Adrenal gland (tissue), 12 donors: ENCODE measurements around the gene PTGES2. TPM values are rescaled to one million over a fixed set of nuclear protein-coding genes. Genes with fewer than 3 reads are reported as not detected.

Experiments used
- DNase-seq, 7 donors: peaks; one replicate each; pipeline ENCODE4 v3.0.0-alpha.2; 2019 to 2020
- H3K27ac ChIP-seq, 5 donors: fragments of 200-600 bp; sonication (generic) in 4 of 5; 1 replicate in 3 of 5; 2 replicates in 2 of 5; pipeline versions ENCODE4 v1.5.1 to v1.8.0; 2016 to 2020; ENCODE audit warnings: mild to moderate bottlenecking in 1 of 5
- H3K27me3 ChIP-seq: fragments of 200-600 bp; 2 replicates; pipeline ENCODE4 v1.8.0; 2021
- H3K36me3 ChIP-seq, 2 donors: fragments of 200-600 bp; replicated peaks in 1 of 2; 1 replicate in 1 of 2; 2 replicates in 1 of 2; pipeline versions ENCODE4 v1.5.1 to v1.8.0; 2018 to 2022
- H3K4me1 ChIP-seq, 2 donors: fragments of 200-600 bp; replicated peaks in 1 of 2; 1 replicate in 1 of 2; 2 replicates in 1 of 2; pipeline versions ENCODE4 v1.5.1 to v1.8.0; 2018 to 2021
- H3K4me3 ChIP-seq, 4 donors: fragments of 200-600 bp; sonication (generic) in 3 of 4; one replicate each; pipeline ENCODE4 v1.5.1; 2016 to 2018
- H3K9me3 ChIP-seq, 3 donors: fragments of 200-600 bp; sonication (generic) in 1 of 3; replicated peaks in 1 of 3; 1 replicate in 2 of 3; 2 replicates in 1 of 3; pipeline versions ENCODE4 v1.5.1 to v1.8.0; 2016 to 2021
- POLR2A ChIP-seq, 2 donors: fragments of 450-650 bp; IDR thresholded peaks; one replicate each; pipeline ENCODE4 v1.6.1; 2017; ENCODE audit warnings: antibody characterized with exemption in 2 of 2, mild to moderate bottlenecking in 2 of 2, moderate library complexity in 1 of 2
- WGBS, 4 donors: extraction: QIAGEN DNeasy Blood & Tissue Kit in 2 of 4; methylation state at CpG; one replicate each; pipeline versions ENCODE4 v1.1.5 to v1.1.7; 2013 to 2017; 5-methylcytosine and 5-hydroxymethylcytosine counted together
- intact Hi-C, 2 donors: fragments of 100-400 bp; cut with DNase I; formaldehyde crosslinking; loops; one replicate each; pipeline versions ENCODE4 v1.14.1 to v1.15.0; 2022 to 2023
- polyA plus RNA-seq, 3 donors: library from polyadenylated mRNA; stranded (reverse); fragments of 200-250 nt in 2 of 3; fragments of 350-450 nt in 1 of 3; fragmentation: Illumina TruSeq in 1 of 3; extraction: RNeasy Lipid Tissue Mini Kit (QIAGEN cat#74804) in 1 of 3; gene quantifications; one replicate each; pipeline ENCODE4 v1.2.3, GENCODE V29; 2013 to 2014
- total RNA-seq, 9 donors: library from RNA; depleted of rRNA in 4 of 9; stranded (reverse); fragments of >200 nt in 4 of 9; fragments of 120-200 nt in 1 of 9; fragmentation: NEBNext Ultra II Directional in 1 of 9; extraction: Animal tissue kit (Norgen Biotek cat#: 25700) in 1 of 9; gene quantifications; one replicate each; pipeline versions ENCODE4 v1.1.0 to v1.2.4, GENCODE V29; 2013 to 2023
- TF ChIP-seq, protein P1 (sequence below), 6 experiments: fragments of 450-650 bp in 4 of 6; fragments of 200-600 bp in 2 of 6; sonication (generic) in 1 of 6; IDR thresholded peaks; 1 replicate in 5 of 6; 2 replicates in 1 of 6; pipeline versions ENCODE4 v1.5.1 to v1.8.0; 2016 to 2021; ENCODE audit warnings: antibody characterized with exemption in 6 of 6, mild to moderate bottlenecking in 2 of 6, moderate library complexity in 1 of 6
- donor health status: healthy with polysubstance abuse.
- donor health status: Bipolar disorder and iron deficiency.
- donor health status: DM: yes; HTN: yes; CAD: no.
- donor health status: DM: no; HTN: no; CAD: no.
- donor health status: DM: no; HTN: no; CAD: no.
- donor health status: DM: yes; HTN: yes; CAD: no.

Gene PTGES2
- total and polyA plus RNA-seq, 12 donors, result 64.8 to 147 (median 98.4) TPM

- WGBS, 4 donors, result 40 to 50% (median 45%) methylated on average over 8 to 16 of the region's 16 CpGs
- Histone ChIP-seq H3K27me3 (no peaks in the 10 kb centered on the region), H3K4me1 (peaks cover 54 to 82% of the 10 kb centered on the region in 2 donors), H3K27ac (peak overlapping the region; percentile 65 to 98 (median 93)), H3K9me3 (no peaks in the 10 kb centered on the region), H3K4me3 (peak overlapping the region in 3 of 4 donors; percentile 3 to 56 (median 21)), H3K36me3 (peaks cover 0 to 34% of the 10 kb centered on the region in 2 donors)
- intact Hi-C loops, result no loop called here
- DNase-seq, result peak in 3 of 7 donors; percentile 39 to 48 (median 41)
- TF ChIP-seq POLR2A (IDR thresholded peaks at IDR 0.05), result peak in 1 of 2 donors; percentile 5
- TF ChIP-seq, protein P1, sequence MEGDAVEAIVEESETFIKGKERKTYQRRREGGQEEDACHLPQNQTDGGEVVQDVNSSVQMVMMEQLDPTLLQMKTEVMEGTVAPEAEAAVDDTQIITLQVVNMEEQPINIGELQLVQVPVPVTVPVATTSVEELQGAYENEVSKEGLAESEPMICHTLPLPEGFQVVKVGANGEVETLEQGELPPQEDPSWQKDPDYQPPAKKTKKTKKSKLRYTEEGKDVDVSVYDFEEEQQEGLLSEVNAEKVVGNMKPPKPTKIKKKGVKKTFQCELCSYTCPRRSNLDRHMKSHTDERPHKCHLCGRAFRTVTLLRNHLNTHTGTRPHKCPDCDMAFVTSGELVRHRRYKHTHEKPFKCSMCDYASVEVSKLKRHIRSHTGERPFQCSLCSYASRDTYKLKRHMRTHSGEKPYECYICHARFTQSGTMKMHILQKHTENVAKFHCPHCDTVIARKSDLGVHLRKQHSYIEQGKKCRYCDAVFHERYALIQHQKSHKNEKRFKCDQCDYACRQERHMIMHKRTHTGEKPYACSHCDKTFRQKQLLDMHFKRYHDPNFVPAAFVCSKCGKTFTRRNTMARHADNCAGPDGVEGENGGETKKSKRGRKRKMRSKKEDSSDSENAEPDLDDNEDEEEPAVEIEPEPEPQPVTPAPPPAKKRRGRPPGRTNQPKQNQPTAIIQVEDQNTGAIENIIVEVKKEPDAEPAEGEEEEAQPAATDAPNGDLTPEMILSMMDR (IDR thresholded peaks at IDR 0.05), result no peak
Observed at GRCh38 chr9:128099231-128099931, 28.1 kb downstream of the PTGES2 start.

- Histone ChIP-seq H3K36me3 (peaks cover 0 to 26% of the 10 kb centered on the region in 2 donors), H3K4me3 (peak overlapping the region in 3 of 4 donors; percentile 3 to 56 (median 21)), H3K27me3 (no peaks in the 10 kb centered on the region), H3K9me3 (no peaks in the 10 kb centered on the region), H3K27ac (peak overlapping the region; percentile 65 to 98 (median 93)), H3K4me1 (peaks cover 52 to 82% of the 10 kb centered on the region in 2 donors)
- DNase-seq, result peak; percentile 94 to 99 (median 99)
- TF ChIP-seq, protein P1 (IDR thresholded peaks at IDR 0.05), result no peak
- TF ChIP-seq POLR2A (IDR thresholded peaks at IDR 0.05), result peak; percentile 92 to 99
- intact Hi-C loops, result no loop called here
- 9 to 18% (median 11%) methylated on average over 23 to 32 of the region's 32 CpGs for WGBS, 4 donors
Observed at GRCh38 chr9:128098297-128099230, 29.0 kb downstream of the PTGES2 start.

DNA sequence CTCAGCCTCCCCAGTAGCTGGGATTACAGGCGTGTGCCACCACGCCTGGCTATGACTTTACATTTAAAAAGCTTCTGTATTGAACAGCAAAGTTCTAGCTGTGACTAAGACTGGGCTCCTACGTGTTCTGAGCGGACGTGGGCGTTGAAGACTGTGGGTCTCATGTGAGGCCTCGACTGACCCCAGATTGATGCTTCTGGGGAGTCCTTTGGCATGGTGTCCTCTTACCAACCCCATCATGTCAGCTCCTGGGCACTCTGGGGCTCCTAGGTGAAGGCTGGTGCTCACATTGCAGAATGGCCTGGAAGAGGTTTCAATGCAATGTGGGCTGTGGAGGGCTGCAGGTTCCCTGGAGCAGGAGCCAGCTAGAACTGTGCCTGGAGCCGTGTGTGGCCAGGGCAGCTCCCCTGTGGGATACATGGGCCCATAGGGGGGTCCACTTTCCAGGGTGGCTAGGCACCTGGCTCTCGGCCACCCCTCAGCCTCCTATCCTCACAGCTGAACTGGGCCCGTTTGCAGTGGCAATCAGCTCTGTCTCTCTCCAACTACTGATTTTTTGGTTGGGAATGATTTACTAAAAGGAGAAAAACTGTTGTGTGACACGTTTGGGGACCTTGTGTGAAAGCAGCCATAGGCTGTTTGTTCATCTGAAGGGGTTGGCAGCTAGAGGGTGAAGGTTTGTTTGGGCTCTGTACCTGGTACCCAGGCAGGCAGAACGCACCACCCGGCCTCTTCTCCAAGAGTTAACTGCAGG, 29.8 kb downstream of the PTGES2 start:
- peak in 1 of 7 donors; percentile 18 for DNase-seq
- Histone ChIP-seq H3K27ac (peak overlapping the region; percentile 37 to 98 (median 93)), H3K36me3 (peaks cover 0 to 18% of the 10 kb centered on the region in 2 donors), H3K9me3 (no peaks in the 10 kb centered on the region), H3K4me1 (peaks cover 56 to 86% of the 10 kb centered on the region in 2 donors), H3K4me3 (peak overlapping the region in 1 of 4 donors; percentile 56), H3K27me3 (no peaks in the 10 kb centered on the region)
- 62 to 76% (median 65%) methylated on average over 12 to 13 of the region's 13 CpGs for WGBS, 4 donors
- no peak for TF ChIP-seq POLR2A (IDR thresholded peaks at IDR 0.05)
- TF ChIP-seq, protein P1 (IDR thresholded peaks at IDR 0.05), result no peak
- intact Hi-C loops, result no loop called here
